HG03558 (cell line): ENCODE data around the gene CACNA1B.
"Not testable (repeated sequence)": the region's sequence is repeated elsewhere in the genome, so short reads cannot be mapped to it uniquely, and the experiment has no call there.

Experiments
- ATAC-seq: cut with Tn5 transposase; IDR thresholded peaks from one replicate; pipeline ENCODE4 v1.9.1; 2021; ENCODE audit warnings: moderate number of reproducible peaks; ENCODE audit not compliant: unreplicated experiment; ENCODE audit errors: extremely low read depth

CACNA1B gene

GRCh38 chr9:138149672-138150656, 272.4 kb downstream of the CACNA1B start:
- ATAC-seq = not testable (repeated sequence)

DNA sequence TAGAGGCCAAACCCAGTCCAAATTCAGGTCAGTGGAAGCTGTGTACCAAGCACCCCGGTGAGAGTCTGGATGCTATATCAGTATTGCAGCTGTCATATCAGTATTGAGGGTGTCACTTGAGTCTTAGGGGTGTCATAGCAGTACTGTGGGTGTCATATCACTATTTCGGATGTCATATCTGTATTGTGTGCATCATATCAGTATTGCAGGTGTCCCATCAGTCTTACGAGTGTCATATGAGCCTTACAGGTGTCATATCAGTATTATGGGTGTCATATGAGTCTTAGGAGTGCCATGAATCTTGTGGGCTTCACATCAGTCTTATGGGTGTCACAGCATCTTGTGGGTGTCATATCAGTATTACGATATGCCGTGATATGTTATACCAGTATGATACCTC, 278.2 kb downstream of the CACNA1B start:
- ATAC-seq = not testable (repeated sequence)

DNA sequence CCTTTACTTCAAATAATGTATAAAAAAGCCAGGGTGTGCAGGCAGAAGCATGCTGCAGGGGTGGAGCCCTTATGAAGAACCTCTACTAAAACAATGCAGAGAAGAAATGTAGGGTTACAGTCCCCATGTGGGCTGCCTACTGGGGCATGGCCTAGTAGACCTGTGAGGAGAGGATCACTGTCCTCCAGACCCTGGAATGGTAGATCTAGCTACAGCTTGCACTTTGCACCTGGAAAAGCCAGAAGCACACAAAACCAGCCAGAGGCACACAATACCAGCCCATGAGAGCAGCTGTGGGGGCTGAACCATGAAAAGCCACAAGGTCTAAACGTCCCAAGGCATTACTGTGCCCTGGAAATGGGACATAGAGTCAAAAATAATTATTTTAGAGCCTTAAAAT, 289.2 kb downstream of the CACNA1B start:
- ATAC-seq = not testable (repeated sequence)
